Inferior parietal cortex (tissue), 1 donor: Measurements from ENCODE around the gene KRTAP10-1.
"Not testable (repeated sequence)": the region's sequence is repeated elsewhere in the genome, so short reads cannot be mapped to it uniquely, and the experiment has no call there.

ENCODE experiments used
- DNase-seq: peaks from one replicate; pipeline ENCODE4 v3.0.0-alpha.2; 2016; ENCODE audit errors: extremely low spot score

KRTAP10-1 gene

DNA sequence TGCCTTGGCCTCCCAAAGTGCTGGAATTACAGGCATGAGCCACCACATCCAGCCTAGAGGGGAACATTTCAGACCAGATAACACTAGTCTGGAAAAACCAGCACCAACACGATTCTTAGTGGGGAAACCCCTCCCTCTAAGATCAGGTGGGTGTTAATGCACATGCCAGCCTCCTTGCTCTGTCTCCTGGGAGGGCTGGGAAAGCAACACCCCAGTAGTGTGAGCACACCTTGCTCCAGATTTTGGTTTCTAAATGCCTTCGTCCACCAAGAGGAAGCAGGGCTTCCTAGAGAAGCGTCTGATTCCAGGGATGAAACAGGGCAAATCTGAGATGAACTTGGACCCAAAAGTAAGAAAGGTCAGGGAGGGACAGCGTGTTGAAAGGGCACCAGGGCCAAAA lies 31.3 kb upstream of the KRTAP10-1 start:
- no peak for DNase-seq

- DNase-seq, result no peak
Observed at GRCh38 chr21:44569861-44570517, 30.0 kb upstream of the KRTAP10-1 start.

- no peak for DNase-seq
Observed at GRCh38 chr21:44568667-44569556, 28.9 kb upstream of the KRTAP10-1 start.

DNA sequence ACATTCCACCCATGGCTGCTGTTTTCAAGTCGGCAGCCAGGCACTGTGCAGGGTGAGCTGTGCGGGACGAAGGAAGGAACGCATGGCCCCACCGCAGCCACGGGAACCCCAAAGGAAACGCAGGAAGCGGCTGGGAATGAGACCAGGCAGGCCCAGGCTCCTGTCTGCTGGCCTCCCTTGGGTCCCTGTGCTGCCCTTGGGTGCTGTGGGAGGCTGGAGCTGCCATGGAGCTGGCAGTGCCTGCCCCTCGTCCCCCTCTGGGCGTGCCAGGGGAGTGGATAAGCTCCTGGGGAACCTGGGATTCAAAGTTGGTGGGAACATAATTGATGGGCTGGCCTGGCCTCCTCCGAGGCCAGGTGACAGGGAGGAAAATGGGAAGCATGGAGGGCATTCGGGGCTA lies 28.3 kb upstream of the KRTAP10-1 start:
- DNase-seq, result no peak

DNA sequence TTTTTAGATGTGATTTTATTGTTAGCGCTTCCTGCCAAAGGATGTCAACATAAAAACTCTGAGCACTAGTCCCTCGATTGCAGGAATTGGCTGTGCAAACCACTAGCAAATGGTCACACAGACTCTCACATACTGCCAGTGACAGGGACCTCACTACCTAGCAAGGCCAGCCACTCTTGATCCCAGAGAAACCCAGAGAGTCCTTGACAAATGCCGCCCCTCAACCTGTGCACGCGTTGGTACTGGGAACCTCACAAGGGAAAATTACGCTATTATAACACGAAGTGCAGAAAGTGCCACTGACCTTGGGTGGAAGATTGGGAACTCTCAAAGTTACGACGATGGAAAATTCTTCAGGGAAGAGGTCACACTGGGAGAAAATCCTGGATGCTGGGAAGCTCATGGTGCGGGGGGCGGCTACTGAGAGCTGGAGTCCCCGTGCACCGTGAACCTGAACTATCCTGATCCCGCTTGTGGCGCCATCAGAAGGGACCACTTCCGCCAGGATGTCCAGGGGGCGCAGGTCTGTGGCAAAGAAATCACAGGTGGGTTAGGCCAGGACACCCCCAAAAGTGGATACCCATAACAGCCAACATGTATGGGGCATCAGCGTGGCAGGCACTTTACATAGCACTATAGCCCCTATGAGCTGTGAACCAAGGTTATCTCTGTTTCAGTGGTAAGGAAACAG lies 27.6 kb upstream of the KRTAP10-1 start:
- DNase-seq, result no peak

DNA sequence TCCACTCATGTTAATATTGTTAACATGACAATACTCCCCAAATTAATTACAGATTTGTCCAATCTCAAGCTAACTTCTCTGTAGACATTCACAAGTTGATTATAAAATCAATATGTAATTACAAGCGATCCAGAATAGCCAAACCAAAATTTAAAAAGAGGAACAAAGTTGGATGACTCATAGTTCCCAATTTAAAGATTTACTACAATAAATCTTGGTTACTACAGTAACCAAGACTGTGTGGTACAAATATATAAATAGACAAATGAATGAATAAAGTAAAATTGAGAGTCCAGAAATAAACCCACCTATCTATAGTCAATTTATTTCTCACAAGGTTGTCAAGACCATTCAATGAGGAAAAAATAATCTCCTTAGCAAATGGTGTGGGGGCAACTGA lies 26.4 kb upstream of the KRTAP10-1 start:
- no peak for DNase-seq

- no peak for DNase-seq
Observed at GRCh38 chr21:44564886-44565598, 25.0 kb upstream of the KRTAP10-1 start.

DNA sequence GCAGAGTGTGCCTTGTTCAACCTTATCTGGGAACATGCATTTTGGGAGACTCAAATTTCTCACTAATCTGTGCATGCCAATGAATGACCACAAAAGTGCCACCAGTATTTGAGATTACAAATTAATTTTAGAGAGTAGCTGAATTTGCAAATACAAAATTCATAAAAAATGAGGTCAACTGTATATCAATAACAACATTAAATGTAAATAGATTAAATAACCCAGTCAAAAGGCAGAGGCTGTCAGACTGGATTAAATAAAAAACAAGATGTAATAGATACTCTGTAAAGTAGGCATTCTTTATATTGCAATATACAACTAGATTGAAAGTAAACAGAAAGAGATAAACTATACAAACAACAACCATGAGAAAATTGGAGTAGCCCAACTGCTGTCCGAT lies 24.1 kb upstream of the KRTAP10-1 start:
- no peak for DNase-seq

DNA sequence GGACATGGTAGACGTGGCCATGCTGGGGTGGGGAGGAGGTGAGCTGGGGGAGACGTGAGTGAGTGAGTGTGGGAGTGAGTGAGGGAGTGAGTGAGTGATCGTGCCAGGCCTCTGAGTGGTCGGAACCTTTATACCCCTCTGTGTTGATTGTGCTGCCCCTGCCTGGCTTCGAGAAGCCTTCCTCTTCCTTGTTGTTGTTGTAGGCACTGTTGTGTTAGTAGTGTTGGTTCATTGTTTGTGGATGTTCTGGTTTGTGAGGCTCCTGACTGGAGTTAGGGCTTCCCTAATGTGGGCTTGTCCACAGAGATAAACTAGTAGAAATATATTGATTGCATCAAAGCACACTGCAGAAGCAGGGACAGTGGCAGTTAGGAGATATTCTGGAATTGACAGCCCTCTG lies 18.7 kb upstream of the KRTAP10-1 start, which contains the start of gene KRTAP10-3:
KRTAP10-3 (minus strand) TSS at position 101 of the 400 bp plus-strand sequence; CDS start at position 21, 80 bp downstream.
- no peak for DNase-seq

DNA sequence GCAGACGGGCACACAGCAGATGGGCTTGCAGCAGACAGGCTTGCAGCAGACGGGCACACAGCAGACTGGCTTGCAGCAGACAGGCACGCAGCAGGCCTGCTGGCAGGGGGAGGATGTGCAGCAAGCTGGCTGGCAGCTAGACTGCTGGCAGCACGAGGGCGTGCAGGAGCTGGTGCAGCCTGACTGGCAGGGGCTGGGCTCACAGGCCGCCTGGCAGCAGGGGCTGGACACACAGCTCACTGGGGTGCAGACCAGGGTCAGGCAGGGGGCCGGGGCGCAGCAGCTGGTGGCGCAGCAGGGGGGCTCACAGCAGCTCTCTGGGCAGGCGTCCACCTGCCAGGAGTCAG lies 18.3 kb upstream of the KRTAP10-1 start:
- not testable (repeated sequence) for DNase-seq

DNA sequence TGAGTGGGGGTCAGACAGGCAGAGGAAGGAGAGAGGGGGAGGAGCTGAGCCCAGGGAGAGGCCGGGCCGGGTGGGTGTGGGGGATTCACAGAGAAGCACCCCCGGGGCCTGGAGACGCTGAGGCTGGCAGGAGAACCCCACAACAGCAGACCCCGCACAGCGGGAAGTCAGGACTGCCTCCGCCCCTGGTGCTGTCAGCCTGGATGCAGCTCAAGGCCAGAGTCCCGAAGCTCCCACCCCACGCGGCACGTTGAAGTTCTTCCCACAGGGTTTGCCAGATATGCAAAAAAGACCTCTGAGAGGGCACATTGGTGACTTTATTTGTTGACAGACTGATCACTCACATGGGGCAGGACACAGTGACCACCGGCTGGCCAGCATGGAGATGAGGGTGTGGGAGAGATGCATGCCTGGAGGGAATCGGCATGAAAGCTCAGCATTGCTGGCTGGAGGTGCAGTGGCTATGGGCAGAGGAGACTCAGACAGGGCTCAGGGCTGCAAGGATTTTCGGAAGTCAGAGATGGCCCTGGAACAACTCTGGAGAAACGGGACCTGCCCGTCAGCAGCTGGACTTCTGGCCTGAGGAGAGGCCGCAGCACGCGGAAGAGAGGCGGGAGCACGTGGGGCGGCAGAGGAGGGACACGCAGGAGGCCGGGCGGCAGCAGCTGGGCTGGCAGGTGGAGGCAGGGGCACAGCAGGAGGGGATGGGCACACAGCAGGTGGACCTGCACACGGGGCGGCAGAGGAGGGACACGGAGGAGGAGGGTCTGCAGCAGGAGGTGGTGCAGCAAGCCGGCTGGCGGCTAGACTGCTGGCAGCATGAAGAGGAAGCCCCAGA lies 17.7 kb upstream of the KRTAP10-1 start:
- DNase-seq, result no peak

GRCh38 chr21:44556879-44557278 lies 16.9 kb upstream of the KRTAP10-1 start:
- DNase-seq, result no peak

DNA sequence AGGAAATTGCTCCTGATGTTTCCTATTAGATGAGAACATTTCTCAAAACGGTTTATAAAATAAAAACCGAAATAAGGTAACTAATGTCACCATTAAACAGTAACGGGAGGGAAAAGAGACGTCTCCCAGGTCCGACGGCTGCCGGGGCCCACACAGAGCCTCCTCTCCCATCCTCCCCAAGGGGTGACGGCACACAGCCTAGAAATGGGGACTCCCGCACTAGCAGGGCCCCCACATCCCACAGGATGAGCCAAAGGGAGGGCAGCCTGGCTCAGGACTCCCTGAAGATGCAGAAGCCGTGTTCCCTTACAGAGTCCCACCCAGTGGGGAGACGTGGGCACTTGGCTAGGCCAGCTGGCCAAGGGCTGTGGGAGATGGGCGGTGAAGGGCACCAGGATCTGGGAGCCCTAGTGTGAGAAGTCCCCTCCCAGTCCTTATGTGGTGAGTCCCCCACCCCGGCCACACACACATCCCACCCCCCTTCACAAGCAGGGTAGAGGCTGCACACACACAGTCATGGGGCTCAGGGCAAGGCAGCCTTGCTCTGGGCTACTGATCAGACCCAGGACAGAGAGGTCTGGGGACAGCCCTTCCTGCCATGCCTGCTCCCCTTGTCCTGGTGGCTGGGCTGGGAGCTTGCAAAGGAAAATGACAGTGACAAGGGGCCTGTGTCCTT lies 15.3 kb upstream of the KRTAP10-1 start:
- DNase-seq, result no peak

DNA sequence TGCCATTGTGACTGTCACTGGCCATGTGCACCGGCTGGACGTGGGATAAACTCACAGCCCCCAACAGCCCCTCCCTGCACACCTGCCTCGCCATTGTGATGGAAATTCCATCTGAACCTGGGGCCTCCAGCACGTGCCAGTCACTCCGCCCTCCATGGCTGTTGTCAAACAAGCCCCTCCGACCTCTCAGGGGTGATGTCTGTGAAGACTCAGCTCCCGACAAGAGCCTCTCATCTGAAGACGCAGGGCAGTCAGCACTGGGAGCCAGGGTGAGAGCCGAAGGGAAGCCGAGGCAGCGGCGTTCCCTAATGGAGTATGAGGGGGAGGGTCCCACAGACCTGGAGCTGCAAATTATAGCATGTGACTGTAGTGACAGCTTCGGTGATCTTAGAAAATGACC lies 12.7 kb upstream of the KRTAP10-1 start:
- DNase-seq, result no peak

DNA sequence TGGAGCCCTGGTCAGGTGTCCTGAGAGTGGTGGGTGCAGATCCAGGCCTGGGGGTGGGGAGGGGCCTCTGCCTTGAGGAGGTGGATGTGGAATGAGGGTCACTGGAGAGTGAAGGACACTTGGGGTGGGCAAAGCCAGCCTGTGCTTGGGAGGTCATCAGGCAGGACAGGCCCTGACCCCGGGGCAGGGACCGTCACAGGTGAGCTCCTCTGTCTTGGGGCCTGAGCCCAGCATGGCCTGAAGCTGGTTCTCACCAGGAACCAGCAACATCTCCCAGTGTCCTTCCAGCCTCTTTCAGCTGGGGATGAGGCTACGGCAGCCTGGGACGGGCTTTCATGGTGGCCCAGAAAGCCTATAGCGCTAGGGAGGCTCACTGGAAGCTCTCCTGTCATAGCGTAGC lies 12.1 kb upstream of the KRTAP10-1 start:
- no peak for DNase-seq

- DNase-seq, result no peak
Observed at GRCh38 chr21:44551340-44551961, 11.5 kb upstream of the KRTAP10-1 start, which contains the start of gene KRTAP10-2. Gene KRTAP10-2, minus strand, starts transcription at chr21:44551505. Its CDS starts 47 bp downstream, at chr21:44551458.

- DNase-seq, result no peak
Observed at GRCh38 chr21:44550807-44551206, 10.8 kb upstream of the KRTAP10-1 start.

- DNase-seq, result not testable (repeated sequence)
Observed at GRCh38 chr21:44550285-44550684, 10.3 kb upstream of the KRTAP10-1 start.

GRCh38 chr21:44549525-44550211 lies 9.7 kb upstream of the KRTAP10-1 start:
- no peak for DNase-seq
